Activated T-cell treated with anti-CD3 and anti-CD28 coated beads, Interleukin-2, amount 50 U/mL, for 72 hours (primary cell): ENCODE results near the gene WNT3. TPM values are rescaled to one million over a fixed set of nuclear protein-coding genes. Genes with fewer than 3 reads are reported as not detected.
A peak's percentile ranks its signal among the peaks of the same experiment; 100 is the strongest.

Experiments used
- ATAC-seq, 2 donors: fragments of 150-1000 bp; cut with Tn5 transposase; replicated peaks in 1 of 2; 2 replicates each; pipeline ENCODE4 v1.10.0; 2021; ENCODE audit warnings: moderate library complexity in 2 of 2, mild to moderate bottlenecking in 1 of 2
- DNase-seq, 2 donors: peaks; one replicate each; pipeline ENCODE4 v3.0.0; 2021 to 2022; ENCODE audit warnings: mixed read lengths in 1 of 2
- H3K27ac Mint-ChIP-seq: one replicate; pipeline ENCODE4 v1.8.0; 2022; ENCODE audit warnings: mild to moderate bottlenecking, moderate library complexity, mixed read lengths
- H3K27me3 Mint-ChIP-seq: one replicate; pipeline ENCODE4 v1.8.0; 2022; ENCODE audit warnings: low read depth, mixed read lengths
- H3K36me3 Mint-ChIP-seq, 2 donors: one replicate each; pipeline ENCODE4 v1.8.0; 2022; ENCODE audit warnings: mixed read lengths in 2 of 2, mild to moderate bottlenecking in 1 of 2; ENCODE audit not compliant: insufficient read depth in 2 of 2
- H3K4me1 Mint-ChIP-seq: one replicate; pipeline ENCODE4 v1.8.0; 2022; ENCODE audit warnings: low read depth, mixed read lengths
- H3K4me3 Mint-ChIP-seq, 2 donors: one replicate each; pipeline ENCODE4 v1.8.0; 2022; ENCODE audit warnings: mild to moderate bottlenecking in 2 of 2, mixed read lengths in 2 of 2, moderate library complexity in 2 of 2
- H3K9me3 Mint-ChIP-seq, 2 donors: one replicate each; pipeline ENCODE4 v1.8.0; 2022; ENCODE audit warnings: mixed read lengths in 2 of 2
- total RNA-seq, 2 donors: library from RNA; stranded (reverse); gene quantifications; one replicate each; pipeline ENCODE4 v1.2.3, GENCODE V29; 2022

The WNT3 gene
- total RNA-seq, 2 donors from 2014 or later, result 0.14 to 0.53 TPM

GRCh38 chr17:46831573-46832330 lies 13.3 kb upstream of the WNT3 start:
- no peaks in the 10 kb centered on the region for H3K4me1 Mint-ChIP-seq
- no peaks in the 10 kb centered on the region for H3K36me3 Mint-ChIP-seq
- H3K4me3 Mint-ChIP-seq, result no peak overlapping the region
- H3K27ac Mint-ChIP-seq, result no peak overlapping the region
- ATAC-seq, result no peak
- no peaks in the 10 kb centered on the region for H3K9me3 Mint-ChIP-seq
- H3K27me3 Mint-ChIP-seq, result peaks cover 5% of the 10 kb centered on the region
- no peak for DNase-seq

- no peak for ATAC-seq
- Mint-ChIP-seq H3K27ac (no peak overlapping the region), H3K4me1 (no peaks in the 10 kb centered on the region), H3K4me3 (no peak overlapping the region), H3K27me3 (peaks cover 7% of the 10 kb centered on the region), H3K36me3 (no peaks in the 10 kb centered on the region), H3K9me3 (no peaks in the 10 kb centered on the region)
- DNase-seq, result no peak
These were observed 8.8 kb upstream of the WNT3 start for GRCh38 chr17:46827274-46827673.

DNA sequence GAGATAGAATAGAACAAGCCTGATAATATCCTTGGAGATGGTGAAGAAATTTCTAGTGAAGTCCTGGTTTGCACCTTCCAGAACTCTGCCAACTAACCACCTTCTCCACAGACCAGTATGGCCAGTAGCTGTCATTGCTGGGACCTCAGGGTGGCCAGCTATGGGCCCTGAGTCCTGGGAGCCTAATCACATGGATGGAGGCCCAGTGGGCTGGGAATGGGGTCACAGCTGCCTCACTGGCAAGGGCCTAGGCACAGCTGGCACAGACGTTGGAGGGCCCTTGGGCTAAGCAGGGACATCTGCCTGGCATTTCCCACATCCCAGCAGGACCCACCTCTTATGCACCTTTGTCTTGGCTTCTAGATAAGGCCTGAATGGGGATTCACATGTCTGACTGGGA lies 7.6 kb upstream of the WNT3 start:
- no peak overlapping the region for H3K27ac Mint-ChIP-seq
- H3K9me3 Mint-ChIP-seq, result no peaks in the 10 kb centered on the region
- DNase-seq, result no peak
- no peak for ATAC-seq
- H3K27me3 Mint-ChIP-seq, result peaks cover 14% of the 10 kb centered on the region
- no peaks in the 10 kb centered on the region for H3K36me3 Mint-ChIP-seq
- no peak overlapping the region for H3K4me3 Mint-ChIP-seq
- H3K4me1 Mint-ChIP-seq, result peaks cover 5% of the 10 kb centered on the region

GRCh38 chr17:46823657-46824056 lies 5.2 kb upstream of the WNT3 start:
- ATAC-seq (no peak), DNase-seq (no peak)
- Mint-ChIP-seq H3K4me1 (peaks cover 16% of the 10 kb centered on the region), H3K4me3 (no peak overlapping the region), H3K9me3 (no peaks in the 10 kb centered on the region), H3K27me3 (peaks cover 29% of the 10 kb centered on the region), H3K27ac (no peak overlapping the region), H3K36me3 (no peaks in the 10 kb centered on the region)

GRCh38 chr17:46822388-46822921 lies 4.0 kb upstream of the WNT3 start:
- no peaks in the 10 kb centered on the region for H3K9me3 Mint-ChIP-seq
- peaks cover 38% of the 10 kb centered on the region for H3K27me3 Mint-ChIP-seq
- no peak overlapping the region for H3K4me3 Mint-ChIP-seq
- no peaks in the 10 kb centered on the region for H3K36me3 Mint-ChIP-seq
- H3K27ac Mint-ChIP-seq, result no peak overlapping the region
- no peak for ATAC-seq
- peaks cover 23% of the 10 kb centered on the region for H3K4me1 Mint-ChIP-seq
- DNase-seq, result peak; percentile 54 to 64

DNA sequence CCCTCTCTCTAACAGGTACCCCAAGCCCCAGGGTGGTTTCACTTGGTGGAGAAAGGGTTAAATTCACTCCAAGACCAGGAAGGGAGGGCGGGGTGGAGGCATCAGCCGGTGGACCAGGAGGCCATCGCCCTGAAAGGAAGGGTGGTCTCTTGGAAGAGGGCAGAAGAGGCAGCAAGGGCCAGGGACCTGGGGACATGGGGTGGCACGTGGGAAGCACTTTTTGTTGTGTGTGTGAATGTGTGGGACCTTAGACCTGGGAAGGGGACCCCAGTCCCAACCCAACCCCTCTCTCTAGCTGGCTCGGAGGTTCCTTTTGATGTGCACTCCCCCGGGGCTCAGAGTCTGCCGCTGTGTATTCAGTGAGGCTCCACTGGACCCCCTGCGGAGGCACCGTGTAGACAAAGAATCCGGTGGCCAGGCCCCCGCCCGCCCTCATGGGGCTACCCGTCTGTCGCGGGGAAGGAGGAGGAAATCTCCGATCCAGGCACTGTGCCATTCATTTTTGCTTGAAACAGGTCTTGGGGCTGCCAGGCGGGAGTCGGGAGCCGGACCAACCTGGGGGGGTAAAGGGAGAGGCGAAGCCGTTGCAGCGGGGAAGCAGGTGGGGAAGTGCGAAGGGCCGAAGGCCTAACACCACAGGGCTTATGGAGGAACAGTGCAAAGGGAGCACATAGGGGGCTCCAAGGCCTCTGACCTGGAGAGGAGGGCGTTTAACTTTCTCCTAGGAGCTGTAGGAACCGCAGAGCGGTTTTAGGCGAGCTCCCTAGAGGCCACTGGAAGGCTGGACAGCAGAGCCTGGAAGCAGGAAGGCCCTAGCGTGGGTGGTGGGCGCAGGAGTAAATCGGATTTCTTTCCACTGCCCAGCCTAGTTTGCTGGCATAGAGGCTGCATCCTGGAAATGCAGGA lies 3.2 kb upstream of the WNT3 start:
- ATAC-seq (no peak), DNase-seq (no peak)
- Mint-ChIP-seq H3K27me3 (peaks cover 46% of the 10 kb centered on the region), H3K36me3 (no peaks in the 10 kb centered on the region), H3K4me3 (no peak overlapping the region), H3K27ac (no peak overlapping the region), H3K4me1 (peaks cover 29% of the 10 kb centered on the region), H3K9me3 (no peaks in the 10 kb centered on the region)

DNA sequence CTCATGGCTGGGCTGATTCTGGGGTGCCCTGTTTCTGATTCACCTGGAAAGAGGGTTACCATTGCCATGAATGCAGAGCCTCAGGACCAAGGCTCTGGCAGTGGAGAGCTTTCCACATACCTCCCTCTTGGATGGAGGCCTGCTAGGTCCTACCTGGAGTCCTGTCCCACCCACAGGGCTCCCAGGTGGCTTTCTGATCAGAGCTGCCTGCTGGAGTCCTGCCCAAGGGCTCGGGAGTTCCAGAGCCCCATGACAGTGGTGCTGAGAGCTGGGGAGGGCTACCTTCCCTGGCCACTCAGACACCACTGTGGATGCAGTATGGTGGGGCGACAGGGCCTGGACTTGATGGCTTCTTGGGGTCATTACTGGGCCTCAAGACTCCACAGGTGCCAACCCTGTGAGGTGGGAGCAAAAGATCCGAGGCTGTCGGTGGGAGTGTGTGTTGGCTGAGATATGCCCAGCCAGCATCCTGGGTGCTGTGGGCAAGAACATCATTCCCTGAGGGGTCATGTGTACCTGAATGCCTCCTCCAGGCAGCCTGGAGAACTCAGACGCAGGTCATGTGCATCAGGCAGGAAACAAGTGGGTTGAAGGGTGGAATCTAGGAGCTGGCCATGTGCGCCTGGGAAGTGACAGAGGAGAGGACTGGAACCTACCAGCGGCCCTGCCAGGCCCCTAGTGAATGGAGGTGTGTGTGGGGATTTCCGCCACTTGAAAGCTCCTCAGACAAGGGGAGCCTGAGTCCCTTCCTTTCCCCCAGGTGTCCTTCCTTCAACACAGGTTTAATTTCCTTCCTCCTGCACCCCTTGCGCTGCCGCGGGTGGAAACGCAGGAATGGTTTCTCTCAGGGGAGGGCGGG lies 2.3 kb upstream of the WNT3 start:
- peak overlapping the region; percentile 40 to 82 for H3K4me3 Mint-ChIP-seq
- ATAC-seq (no peak), DNase-seq (no peak)
- peaks cover 55% of the 10 kb centered on the region for H3K27me3 Mint-ChIP-seq
- H3K4me1 Mint-ChIP-seq, result peaks cover 29% of the 10 kb centered on the region
- H3K36me3 Mint-ChIP-seq, result no peaks in the 10 kb centered on the region
- no peaks in the 10 kb centered on the region for H3K9me3 Mint-ChIP-seq
- no peak overlapping the region for H3K27ac Mint-ChIP-seq

GRCh38 chr17:46819906-46820351 lies 1.4 kb upstream of the WNT3 start:
- Mint-ChIP-seq H3K27me3 (peaks cover 59% of the 10 kb centered on the region), H3K4me3 (peak overlapping the region; percentile 73 to 82), H3K4me1 (peaks cover 29% of the 10 kb centered on the region), H3K9me3 (no peaks in the 10 kb centered on the region), H3K36me3 (no peaks in the 10 kb centered on the region), H3K27ac (no peak overlapping the region)
- no peak for ATAC-seq
- no peak for DNase-seq

GRCh38 chr17:46818929-46819859 lies 702 bp upstream of the WNT3 start:
- Mint-ChIP-seq H3K9me3 (no peaks in the 10 kb centered on the region), H3K4me1 (peaks cover 29% of the 10 kb centered on the region), H3K27me3 (peaks cover 59% of the 10 kb centered on the region), H3K36me3 (no peaks in the 10 kb centered on the region), H3K27ac (no peak overlapping the region), H3K4me3 (peak overlapping the region; percentile 73 to 82)
- ATAC-seq (peak; percentile 26 to 38), DNase-seq (peak; percentile 29 to 38)

- ATAC-seq (no peak), DNase-seq (no peak)
- Mint-ChIP-seq H3K36me3 (no peaks in the 10 kb centered on the region), H3K4me3 (peak overlapping the region; percentile 73 to 82), H3K27ac (no peak overlapping the region), H3K27me3 (peaks cover 62% of the 10 kb centered on the region), H3K4me1 (peaks cover 29% of the 10 kb centered on the region), H3K9me3 (no peaks in the 10 kb centered on the region)
These were observed 637 bp downstream of the WNT3 start for GRCh38 chr17:46817901-46818209.

- Mint-ChIP-seq H3K27me3 (peaks cover 63% of the 10 kb centered on the region), H3K27ac (no peak overlapping the region), H3K4me1 (peaks cover 29% of the 10 kb centered on the region), H3K4me3 (peak overlapping the region; percentile 73 to 82), H3K9me3 (no peaks in the 10 kb centered on the region), H3K36me3 (no peaks in the 10 kb centered on the region)
- ATAC-seq, result no peak
- no peak for DNase-seq
These were observed 1.2 kb downstream of the WNT3 start for GRCh38 chr17:46817151-46817900.
